ENCODE data around the gene GRM1.

DNA sequence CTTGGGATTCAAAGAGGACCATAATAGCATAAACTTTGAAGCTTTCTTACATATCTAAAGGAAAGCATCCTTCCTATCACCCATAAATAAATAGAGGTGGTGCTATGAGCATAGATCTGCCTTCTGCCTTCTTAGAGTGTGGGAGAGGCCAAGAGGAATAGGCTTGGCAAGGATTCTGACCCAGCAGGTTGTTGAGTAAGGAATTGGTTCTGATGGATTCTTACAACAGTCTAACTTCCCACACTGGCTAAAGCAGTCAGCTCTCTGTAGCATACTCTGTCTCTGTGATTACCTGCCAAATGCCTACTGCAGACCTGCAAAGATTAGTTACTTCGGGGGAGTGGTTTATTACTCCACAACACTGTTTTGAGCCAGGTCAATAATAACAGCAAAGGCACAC is 316.7 kb downstream of the GRM1 start:
- TF ChIP-seq, protein P1, sequence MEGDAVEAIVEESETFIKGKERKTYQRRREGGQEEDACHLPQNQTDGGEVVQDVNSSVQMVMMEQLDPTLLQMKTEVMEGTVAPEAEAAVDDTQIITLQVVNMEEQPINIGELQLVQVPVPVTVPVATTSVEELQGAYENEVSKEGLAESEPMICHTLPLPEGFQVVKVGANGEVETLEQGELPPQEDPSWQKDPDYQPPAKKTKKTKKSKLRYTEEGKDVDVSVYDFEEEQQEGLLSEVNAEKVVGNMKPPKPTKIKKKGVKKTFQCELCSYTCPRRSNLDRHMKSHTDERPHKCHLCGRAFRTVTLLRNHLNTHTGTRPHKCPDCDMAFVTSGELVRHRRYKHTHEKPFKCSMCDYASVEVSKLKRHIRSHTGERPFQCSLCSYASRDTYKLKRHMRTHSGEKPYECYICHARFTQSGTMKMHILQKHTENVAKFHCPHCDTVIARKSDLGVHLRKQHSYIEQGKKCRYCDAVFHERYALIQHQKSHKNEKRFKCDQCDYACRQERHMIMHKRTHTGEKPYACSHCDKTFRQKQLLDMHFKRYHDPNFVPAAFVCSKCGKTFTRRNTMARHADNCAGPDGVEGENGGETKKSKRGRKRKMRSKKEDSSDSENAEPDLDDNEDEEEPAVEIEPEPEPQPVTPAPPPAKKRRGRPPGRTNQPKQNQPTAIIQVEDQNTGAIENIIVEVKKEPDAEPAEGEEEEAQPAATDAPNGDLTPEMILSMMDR (conservative IDR thresholded peaks at IDR 0.05; ENCODE audit: low read length): no peak
- no peak for TF ChIP-seq EZH2phosphoT487 (IDR thresholded peaks at IDR 0.05; ENCODE audit: borderline replicate concordance)

Measured in Loucy (cell line).